AG04450 (cell line): ENCODE results near the gene TBCEL. TPM values are rescaled to one million over a fixed set of nuclear protein-coding genes. Genes with fewer than 3 reads are reported as not detected.

Experiments used
- CTCF ChIA-PET: fragments of 300-600, 350-600 bp; formaldehyde crosslinking; extraction: SDS; loops from one replicate; lab custom pipeline; 2022; ENCODE audit warnings: antibody characterized with exemption, inconsistent platforms; lab: Charles Lee
- POLR2A ChIA-PET: fragments of 350-600 bp; formaldehyde crosslinking; extraction: SDS; loops from one replicate; lab custom pipeline; 2021; ENCODE audit warnings: antibody characterized with exemption, inconsistent platforms; lab: Yijun Ruan, JAX
- DNase-seq: peaks from one replicate; pipeline ENCODE4 v3.0.0-alpha.2; 2011; ENCODE audit warnings: low read depth, low spot score
- H3K27ac ChIP-seq: one replicate; pipeline ENCODE4 v1.5.1; 2012; ENCODE audit warnings: low read depth, low read length, control low read depth
- H3K27me3 ChIP-seq: one replicate; pipeline ENCODE4 v1.6.0; 2012; ENCODE audit warnings: low read length; ENCODE audit not compliant: control insufficient read depth, insufficient read depth
- H3K4me3 ChIP-seq: 2 replicates; pipeline ENCODE4 v1.5.1; 2011; ENCODE audit warnings: mild to moderate bottlenecking, low read depth, low read length, control low read depth
- H3K9me3 ChIP-seq: 2 replicates; pipeline ENCODE4 v1.5.1; 2012; ENCODE audit warnings: low read length; ENCODE audit not compliant: control insufficient read depth, insufficient read depth
- CTCF ChIP-seq: IDR thresholded peaks from 2 replicates; pipeline ENCODE4 v1.5.1; 2011; ENCODE audit warnings: low read depth, low read length, control low read depth, inconsistent platforms
- polyA plus RNA-seq: library from polyadenylated mRNA; depleted of rRNA; stranded (reverse); fragments of >200 nt; gene quantifications from 2 replicates; pipeline ENCODE4 v1.2.3, GENCODE V29; 2011

TBCEL gene
- polyA plus RNA-seq, 1 experiment, result 19.3 TPM

GRCh38 chr11:121042296-121042695 is 18.4 kb downstream of the TBCEL start:
- no peak overlapping the region for H3K27ac ChIP-seq
- ChIA-PET POLR2A (no interaction called here), CTCF (interaction anchor here (0.6 kb wide), 1 partner anchor 874 kb away, joined by 6 read pairs; no protein-coding TSS in a partner anchor)
- H3K4me3 ChIP-seq, result no peak overlapping the region
- no peak for TF ChIP-seq CTCF
- no peaks in the 10 kb centered on the region for H3K9me3 ChIP-seq
- H3K27me3 ChIP-seq, result no peaks in the 10 kb centered on the region
- DNase-seq, result no peak

GRCh38 chr11:121047926-121048325 is 24.0 kb downstream of the TBCEL start:
- Histone ChIP-seq H3K4me3 (no peak overlapping the region), H3K27ac (no peak overlapping the region), H3K9me3 (no peaks in the 10 kb centered on the region), H3K27me3 (no peaks in the 10 kb centered on the region)
- no peak for DNase-seq
- ChIA-PET CTCF (interaction anchor here (0.6 to 1.7 kb wide), 4 partner anchors 19 to 745 kb away, joined by 4 to 5 read pairs (median 5); no protein-coding TSS in a partner anchor), POLR2A (no interaction called here)
- TF ChIP-seq CTCF, result no peak

GRCh38 chr11:121048464-121049233 is 24.7 kb downstream of the TBCEL start:
- CTCF ChIA-PET, result interaction anchor here (0.6 to 1.7 kb wide), 6 partner anchors 19 to 745 kb away, joined by 3 to 5 read pairs (median 4); no protein-coding TSS in a partner anchor
- no peak for TF ChIP-seq CTCF

GRCh38 chr11:121053244-121053643 is 29.3 kb downstream of the TBCEL start:
- no peak for DNase-seq
- Histone ChIP-seq H3K4me3 (no peak overlapping the region), H3K27ac (no peak overlapping the region), H3K27me3 (no peaks in the 10 kb centered on the region), H3K9me3 (no peaks in the 10 kb centered on the region)
- TF ChIP-seq CTCF, result no peak
- POLR2A ChIA-PET, result no interaction called here
- CTCF ChIA-PET, result no interaction called here

More at GRCh38 chr11:121048464-121049233, 24.7 kb downstream of the TBCEL start:
- no peak for DNase-seq
- H3K9me3 ChIP-seq, result no peaks in the 10 kb centered on the region
- no peak overlapping the region for H3K27ac ChIP-seq
- H3K27me3 ChIP-seq, result no peaks in the 10 kb centered on the region
- no peak overlapping the region for H3K4me3 ChIP-seq
- POLR2A ChIA-PET, result no interaction called here

GRCh38 chr11:121054266-121054665 is 30.4 kb downstream of the TBCEL start:
- Histone ChIP-seq H3K27me3 (no peaks in the 10 kb centered on the region), H3K4me3 (no peak overlapping the region), H3K27ac (no peak overlapping the region), H3K9me3 (no peaks in the 10 kb centered on the region)
- ChIA-PET POLR2A (interaction anchor here (0.6 kb wide), 1 partner anchor 137 kb away, joined by 3 read pairs; no protein-coding TSS in a partner anchor), CTCF (interaction anchor here (0.7 to 1.0 kb wide), 2 partner anchors 140 to 369 kb away, joined by 3 to 5 read pairs; no protein-coding TSS in a partner anchor)
- DNase-seq, result no peak
- no peak for TF ChIP-seq CTCF
